HG02840 (cell line): Measurements from ENCODE around the gene ACTR8.

Source experiments
- ATAC-seq: cut with Tn5 transposase; IDR thresholded peaks from one replicate; pipeline ENCODE4 v1.9.1; 2021; ENCODE audit warnings: mild to moderate bottlenecking, moderate library complexity, moderate number of reproducible peaks; ENCODE audit not compliant: unreplicated experiment, low FRiP score

Gene ACTR8

GRCh38 chr3:53819163-53819868, 62.6 kb downstream of the ACTR8 start:
- ATAC-seq, result no peak

- no peak for ATAC-seq
Observed at GRCh38 chr3:53818221-53819162, 63.5 kb downstream of the ACTR8 start.

GRCh38 chr3:53817809-53818208, 64.1 kb downstream of the ACTR8 start:
- no peak for ATAC-seq

GRCh38 chr3:53817211-53817610, 64.7 kb downstream of the ACTR8 start:
- no peak for ATAC-seq
